H9 (cell line): ENCODE data around the gene HMX1. TPM values are rescaled to one million over a fixed set of nuclear protein-coding genes. Genes with fewer than 3 reads are reported as not detected.

Source experiments
- DNase-seq: peaks from one replicate; pipeline ENCODE4 v3.0.0-alpha.2; 2017
- H2AFZ ChIP-seq: one replicate; pipeline ENCODE4 v1.6.1; 2013; ENCODE audit warnings: mild to moderate bottlenecking, low read length, control low read depth, moderate library complexity
- H2AK5ac ChIP-seq: 2 replicates; pipeline ENCODE4 v1.6.1; 2013; ENCODE audit warnings: low read length, control low read depth, mixed read lengths; ENCODE audit not compliant: insufficient read length
- H2BK120ac ChIP-seq: one replicate; pipeline ENCODE4 v1.6.1; 2013; ENCODE audit warnings: low read depth, mild to moderate bottlenecking, low read length, control low read depth, inconsistent platforms; ENCODE audit not compliant: poor library complexity, severe bottlenecking
- H2BK12ac ChIP-seq: 2 replicates; pipeline ENCODE4 v1.6.1; 2013; ENCODE audit warnings: low read length, control low read depth, mixed read lengths, low read depth; ENCODE audit not compliant: insufficient read length
- H2BK15ac ChIP-seq: 2 replicates; pipeline ENCODE4 v1.6.1; 2013; ENCODE audit warnings: low read depth, low read length, control low read depth
- H2BK20ac ChIP-seq: one replicate; pipeline ENCODE4 v1.6.1; 2013; ENCODE audit warnings: low read depth, mild to moderate bottlenecking, low read length, control low read depth, inconsistent platforms; ENCODE audit not compliant: poor library complexity, severe bottlenecking
- H2BK5ac ChIP-seq: 2 replicates; pipeline ENCODE4 v1.6.1; 2013; ENCODE audit warnings: low read length, control low read depth, mixed read lengths; ENCODE audit not compliant: insufficient read length
- H3K14ac ChIP-seq: 2 replicates; pipeline ENCODE4 v1.6.1; 2013; ENCODE audit warnings: low read length, control low read depth; ENCODE audit not compliant: insufficient read depth
- H3K18ac ChIP-seq: 2 replicates; pipeline ENCODE4 v1.6.1; 2013; ENCODE audit warnings: low read depth, mild to moderate bottlenecking, mixed read lengths, low read length, control low read depth; ENCODE audit not compliant: insufficient read length
- H3K23ac ChIP-seq: 2 replicates; pipeline ENCODE4 v1.6.1; 2013; ENCODE audit warnings: low read length, control low read depth, mixed read lengths, low read depth; ENCODE audit not compliant: insufficient read length
- H3K23me2 ChIP-seq: 2 replicates; pipeline ENCODE4 v1.6.1; 2013; ENCODE audit warnings: low read depth, mild to moderate bottlenecking, mixed read lengths, low read length, control low read depth; ENCODE audit not compliant: insufficient read length, poor library complexity, severe bottlenecking
- H3K27ac ChIP-seq: 2 replicates; pipeline ENCODE4 v1.5.1; 2013; ENCODE audit warnings: low read length, control low read depth, mixed read lengths, low read depth; ENCODE audit not compliant: insufficient read length
- H3K27me3 ChIP-seq: 2 replicates; pipeline ENCODE4 v1.6.1; 2013; ENCODE audit warnings: low read length, control low read depth, inconsistent platforms; ENCODE audit not compliant: insufficient read depth
- H3K4ac ChIP-seq: 2 replicates; pipeline ENCODE4 v1.6.1; 2013; ENCODE audit warnings: low read depth, mild to moderate bottlenecking, control low read depth, inconsistent platforms, low read length, moderate library complexity
- H3K4me1 ChIP-seq: 2 replicates; pipeline ENCODE4 v1.6.1; 2013; ENCODE audit warnings: low read length, control low read depth, inconsistent platforms; ENCODE audit not compliant: insufficient read depth
- H3K4me2 ChIP-seq: 2 replicates; pipeline ENCODE4 v1.6.1; 2013; ENCODE audit warnings: low read length, control low read depth, mixed read lengths; ENCODE audit not compliant: insufficient read length, insufficient read depth
- H3K56ac ChIP-seq: 2 replicates; pipeline ENCODE4 v1.6.1; 2013; ENCODE audit warnings: low read depth, mild to moderate bottlenecking, mixed read lengths, low read length, control low read depth; ENCODE audit not compliant: insufficient read length
- H3K79me1 ChIP-seq: 2 replicates; pipeline ENCODE4 v1.6.1; 2013; ENCODE audit warnings: low read depth, mild to moderate bottlenecking, moderate library complexity, low read length, control low read depth, inconsistent platforms; ENCODE audit not compliant: insufficient read depth, poor library complexity, severe bottlenecking
- H3K79me2 ChIP-seq: 2 replicates; pipeline ENCODE4 v1.6.1; 2013; ENCODE audit warnings: low read length, control low read depth, inconsistent platforms; ENCODE audit not compliant: insufficient read depth
- H3K9ac ChIP-seq: 2 replicates; pipeline ENCODE4 v1.6.1; 2013; ENCODE audit warnings: low read length, control low read depth, mixed read lengths; ENCODE audit not compliant: insufficient read length; ENCODE audit errors: extremely low read depth
- H3K9me3 ChIP-seq: one replicate; pipeline ENCODE4 v1.6.1; 2013; ENCODE audit warnings: low read depth, low read length, inconsistent platforms; ENCODE audit not compliant: control insufficient read depth
- H3T11ph ChIP-seq: one replicate; pipeline ENCODE4 v1.6.1; 2013; ENCODE audit warnings: mild to moderate bottlenecking, low read length, control low read depth, inconsistent platforms
- H4K20me1 ChIP-seq: one replicate; pipeline ENCODE4 v1.6.1; 2013; ENCODE audit not compliant: control insufficient read depth, insufficient read length, insufficient read depth
- H4K5ac ChIP-seq: 2 replicates; pipeline ENCODE4 v1.6.1; 2013; ENCODE audit warnings: low read depth, mild to moderate bottlenecking, mixed read lengths, low read length, control low read depth; ENCODE audit not compliant: insufficient read length
- H4K8ac ChIP-seq: replicated peaks from 2 replicates; pipeline ENCODE4 v1.6.1; 2013; ENCODE audit warnings: low read length, control low read depth, mixed read lengths, low read depth; ENCODE audit not compliant: insufficient read length
- H4K91ac ChIP-seq: 2 replicates; pipeline ENCODE4 v1.6.1; 2013; ENCODE audit warnings: low read depth, mild to moderate bottlenecking, moderate library complexity, mixed read lengths, low read length, control low read depth; ENCODE audit not compliant: insufficient read length
- H3K27ac Mint-ChIP-seq, 3 experiments: 2 replicates in 2 of 3; 3 replicates in 1 of 3; pipeline ENCODE4 v1.8.0; 2020 to 2021; ENCODE audit warnings: mixed read lengths in 3 of 3, mild to moderate bottlenecking in 1 of 3, moderate library complexity in 1 of 3
- H3K27me3 Mint-ChIP-seq: 2 replicates; pipeline ENCODE4 v1.8.0; 2021; ENCODE audit warnings: low read depth, mild to moderate bottlenecking, moderate library complexity, mixed read lengths
- H3K36me3 Mint-ChIP-seq, 3 experiments: 2 replicates in 2 of 3; 3 replicates in 1 of 3; pipeline ENCODE4 v1.8.0; 2020 to 2021; ENCODE audit warnings: low read depth in 3 of 3, mixed read lengths in 3 of 3; ENCODE audit not compliant: insufficient read depth in 1 of 3
- H3K4me1 Mint-ChIP-seq, 2 experiments: 2 replicates each; pipeline ENCODE4 v1.8.0; 2020; ENCODE audit warnings: mixed read lengths in 2 of 2
- H3K4me3 Mint-ChIP-seq, 2 experiments: 2 replicates in 1 of 2; 3 replicates in 1 of 2; pipeline ENCODE4 v1.8.0; 2020 to 2021; ENCODE audit warnings: mild to moderate bottlenecking in 2 of 2, mixed read lengths in 2 of 2, moderate library complexity in 1 of 2
- H3K9me3 Mint-ChIP-seq, 2 experiments: 2 replicates in 1 of 2; 3 replicates in 1 of 2; pipeline ENCODE4 v1.8.0; 2020; ENCODE audit warnings: mild to moderate bottlenecking in 2 of 2, mixed read lengths in 2 of 2, moderate library complexity in 1 of 2
- CTCF ChIP-seq: fragments of 200-600 bp; sonication (generic); conservative IDR thresholded peaks from 3 replicates; pipeline ENCODE4 v1.8.0; 2021; ENCODE audit warnings: antibody characterized with exemption, mild to moderate bottlenecking
- WGBS: extraction: QIAGEN DNeasy Blood & Tissue Kit; methylation state at CpG from one replicate; pipeline ENCODE4 v1.1.7; 2013; ENCODE audit warnings: missing lambda C conversion rate, low lambda C conversion rate, mixed read lengths; ENCODE audit not compliant: insufficient read length; ENCODE audit errors: extremely low coverage; 5-methylcytosine and 5-hydroxymethylcytosine counted together
- total RNA-seq: library from RNA; stranded (reverse); gene quantifications from 2 replicates; pipeline ENCODE4 v1.2.1, GENCODE V29; 2021

Gene HMX1
- total RNA-seq, 1 experiment from 2014 or later = 0.26 TPM

- H4K20me1 ChIP-seq = no peaks in the 10 kb centered on the region
- H2BK120ac ChIP-seq = no peak overlapping the region
- no peak overlapping the region for H3T11ph ChIP-seq
- no peak overlapping the region for H3K18ac ChIP-seq
- no peaks in the 10 kb centered on the region for H3K79me2 ChIP-seq
- no peak overlapping the region for H3K4ac ChIP-seq
- no peak overlapping the region for H2BK12ac ChIP-seq
- peak overlapping the region in 1 of 2 experiments; percentile 56; a peak in 1 of 5 replicates for H3K4me3 Mint-ChIP-seq
- TF ChIP-seq CTCF = no peak
- H3K23me2 ChIP-seq = peaks cover 3% of the 10 kb centered on the region
- H3K56ac ChIP-seq = no peak overlapping the region
- H3K4me1 ChIP-seq = no peaks in the 10 kb centered on the region
- no peaks in the 10 kb centered on the region; a peak in 1 of 7 replicates for H3K36me3 Mint-ChIP-seq
- H2AK5ac ChIP-seq = no peak overlapping the region
- no peak overlapping the region for H2BK5ac ChIP-seq
- H3K23ac ChIP-seq = no peak overlapping the region
- H3K27ac Mint-ChIP-seq = no peak overlapping the region
- no peak overlapping the region for H4K91ac ChIP-seq
- no peak overlapping the region for H4K8ac ChIP-seq
- no peak overlapping the region for H2BK20ac ChIP-seq
- no peak overlapping the region for H3K4me2 ChIP-seq
- H3K9ac ChIP-seq = no peak overlapping the region
- no peak for DNase-seq
- no peaks in the 10 kb centered on the region for H3K9me3 ChIP-seq
- peaks cover 95% of the 10 kb centered on the region for H3K27me3 ChIP-seq
- no peak overlapping the region for H2BK15ac ChIP-seq
- peaks cover 22 to 42% of the 10 kb centered on the region in 2 experiments for H3K4me1 Mint-ChIP-seq
- H3K27me3 Mint-ChIP-seq = peaks cover 98% of the 10 kb centered on the region
- H3K9me3 Mint-ChIP-seq = peaks cover 0 to 3% of the 10 kb centered on the region in 2 experiments; a peak in 2 of 5 replicates
- no peak overlapping the region for H3K14ac ChIP-seq
- no CpG with 5 or more reads among the region's 38 CpGs for WGBS
- no peak overlapping the region for H2AFZ ChIP-seq
- no peak overlapping the region for H4K5ac ChIP-seq
- H3K27ac ChIP-seq = no peak overlapping the region
- no peaks in the 10 kb centered on the region for H3K79me1 ChIP-seq
Observed at GRCh38 chr4:8859550-8860095, 12.0 kb downstream of the HMX1 start.
